Endothelial cell of umbilical vein (primary cell): ENCODE results near the gene SPC25. TPM values are rescaled to one million over a fixed set of nuclear protein-coding genes. Genes with fewer than 3 reads are reported as not detected.

Source experiments
- BruUV-seq: library from RNA; stranded (reverse); fragments of 400-500 nt; replicated peaks from 2 replicates; lab custom pipeline; 2021; lab: Mats Ljungman, UMichigan
- CTCF ChIA-PET: fragments of 300-600, 350-600 bp; sonication (Branson Sonifier 250); formaldehyde crosslinking; loops from one replicate; lab custom pipeline; 2021; ENCODE audit warnings: antibody characterized with exemption, inconsistent platforms; lab: Charles Lee
- POLR2A ChIA-PET: fragments of 300-600, 350-600 bp; sonication (Branson Sonifier 250); formaldehyde crosslinking; loops from one replicate; lab custom pipeline; 2021; ENCODE audit warnings: antibody characterized with exemption, inconsistent platforms; lab: Charles Lee
- DNase-seq: peaks from one replicate; pipeline ENCODE4 v3.0.0-alpha.2; 2011; ENCODE audit warnings: low read depth, low spot score
- FAIRE-seq: peaks from 2 replicates; lab custom pipeline; 2011; peaks lifted over from hg19 to GRCh38; lab: Jason Lieb, UNC
- H2AFZ ChIP-seq: 2 replicates; pipeline ENCODE4 v1.6.0; 2012; ENCODE audit warnings: low read depth, low read length, control low read depth, inconsistent platforms
- H3K27ac ChIP-seq: 2 replicates; pipeline ENCODE4 v1.5.1; 2011; ENCODE audit warnings: low read depth, mild to moderate bottlenecking, control low read depth, low read length, moderate library complexity; ENCODE audit not compliant: insufficient read depth
- H3K27me3 ChIP-seq, 2 experiments: 2 replicates each; pipeline versions ENCODE4 v1.6.0 to v1.6.1; 2011; ENCODE audit warnings: low read length in 2 of 2, mixed read lengths in 1 of 2; ENCODE audit not compliant: control insufficient read depth in 2 of 2, insufficient read depth in 2 of 2
- H3K36me3 ChIP-seq, 2 experiments: 2 replicates in 1 of 2; 3 replicates in 1 of 2; pipeline ENCODE4 v1.5.1; 2011; ENCODE audit warnings: low read length in 2 of 2, mild to moderate bottlenecking in 1 of 2, moderate library complexity in 1 of 2; ENCODE audit not compliant: control insufficient read depth in 2 of 2, insufficient read depth in 2 of 2; ENCODE audit errors: extremely low read depth in 1 of 2
- H3K4me1 ChIP-seq: 3 replicates; pipeline ENCODE4 v1.5.1; 2011; ENCODE audit warnings: mild to moderate bottlenecking, low read length; ENCODE audit not compliant: control insufficient read depth, insufficient read depth; ENCODE audit errors: extremely low read depth
- H3K4me2 ChIP-seq: 2 replicates; pipeline ENCODE4 v1.6.1; 2011; ENCODE audit warnings: low read length, control low read depth, mixed read lengths; ENCODE audit not compliant: insufficient read depth
- H3K4me3 ChIP-seq, 3 experiments: fragments of 200-600 bp in 1 of 3; sonication (generic), shearing (Covaris generic) in 1 of 3; replicated peaks in 1 of 3; 2 replicates each; pipeline ENCODE4 v1.5.1; 2011 to 2016; ENCODE audit warnings: control low read depth in 3 of 3, low read length in 3 of 3, mild to moderate bottlenecking in 2 of 3, inconsistent platforms in 1 of 3, low read depth in 1 of 3, moderate library complexity in 1 of 3; ENCODE audit not compliant: insufficient read depth in 1 of 3
- H3K79me2 ChIP-seq: 2 replicates; pipeline ENCODE4 v1.6.0; 2012; ENCODE audit warnings: low read length, inconsistent platforms; ENCODE audit not compliant: control insufficient read depth, insufficient read depth
- H3K9ac ChIP-seq: replicated peaks from 2 replicates; pipeline ENCODE3; 2011; ENCODE audit warnings: low read length, control low read depth; ENCODE audit not compliant: insufficient read depth; ENCODE audit errors: extremely low read depth
- H3K9me1 ChIP-seq: replicated peaks from 3 replicates; pipeline ENCODE4 v1.6.0; 2011; ENCODE audit warnings: mild to moderate bottlenecking, low read length; ENCODE audit not compliant: control insufficient read depth, insufficient read depth; ENCODE audit errors: extremely low read depth
- H3K9me3 ChIP-seq: replicated peaks from 2 replicates; pipeline ENCODE4 v1.5.1; 2012; ENCODE audit warnings: low read length, inconsistent platforms; ENCODE audit not compliant: control insufficient read depth, insufficient read depth
- H4K20me1 ChIP-seq: replicated peaks from 2 replicates; pipeline ENCODE3; 2011; ENCODE audit warnings: mild to moderate bottlenecking, low read length; ENCODE audit not compliant: control insufficient read depth, insufficient read depth; ENCODE audit errors: extremely low read depth
- FOS ChIP-seq: IDR thresholded peaks from 2 replicates; pipeline ENCODE4 v1.6.1; 2011; ENCODE audit warnings: mild to moderate bottlenecking, low read length, moderate library complexity, borderline replicate concordance; ENCODE audit not compliant: insufficient read depth
- GATA2 ChIP-seq: IDR thresholded peaks from 2 replicates; pipeline ENCODE4 v1.7.0; 2011; ENCODE audit warnings: low read depth, mild to moderate bottlenecking, moderate library complexity, mixed read lengths, low read length; ENCODE audit not compliant: insufficient read length, insufficient read depth
- JUN ChIP-seq: IDR thresholded peaks from 2 replicates; pipeline ENCODE4 v1.6.1; 2011; ENCODE audit warnings: borderline replicate concordance, low read depth; ENCODE audit not compliant: insufficient read length, insufficient read depth
- MYC ChIP-seq: IDR thresholded peaks from one replicate; pipeline ENCODE4 v1.6.1; 2011; ENCODE audit warnings: mild to moderate bottlenecking, low read depth, low read length
- POLR2A ChIP-seq: IDR thresholded peaks from 2 replicates; pipeline ENCODE4 v1.6.1; 2012; ENCODE audit warnings: low read depth, mild to moderate bottlenecking, control low read depth, low read length
- POLR2AphosphoS5 ChIP-seq: IDR thresholded peaks from 2 replicates; pipeline ENCODE4 v1.6.1; 2012; ENCODE audit warnings: low read depth, mild to moderate bottlenecking, control low read depth, low read length, moderate library complexity; ENCODE audit not compliant: insufficient read depth
- dilution Hi-C: fragments of 300-500 bp; cut with MboI; formaldehyde crosslinking; loops from one replicate; pipeline ENCODE4 v1.15.0; 2019; ENCODE audit warnings: low sequenced_read_pairs; ENCODE audit not compliant: extremely low pct_ligation_motif_present
- intact Hi-C: fragments of 100-400 bp; cut with micrococcal nuclease; formaldehyde crosslinking; loops from one replicate; pipeline ENCODE4 v1.10.0; 2022
- polyA plus RNA-seq, 4 experiments: library from polyadenylated mRNA; depleted of rRNA in 3 of 4; stranded (reverse) in 3 of 4; unstranded in 1 of 4; fragments of >200 nt; gene quantifications; 2 replicates each; pipeline versions ENCODE4 v1.2.1 to v1.2.3, GENCODE V29; 2011 to 2012; ENCODE audit warnings: missing spikeins in 1 of 4
- total RNA-seq: library from RNA; stranded (reverse); gene quantifications from 2 replicates; pipeline ENCODE4 v1.2.3, GENCODE V29; 2021
- TF ChIP-seq, protein P1 (sequence below): IDR thresholded peaks from 2 replicates; pipeline ENCODE4 v1.6.1; 2011; ENCODE audit not compliant: insufficient read depth, insufficient read length
- TF ChIP-seq, protein P2 (sequence below), 2 donors: IDR thresholded peaks; 1 replicate in 1 of 2; 2 replicates in 1 of 2; pipeline ENCODE4 v1.5.1; 2011; ENCODE audit warnings: low read length in 2 of 2, mild to moderate bottlenecking in 2 of 2, moderate library complexity in 2 of 2, control low read depth in 1 of 2, inconsistent platforms in 1 of 2, low read depth in 1 of 2; ENCODE audit not compliant: insufficient read depth in 1 of 2; ENCODE audit errors: extremely low read depth in 1 of 2

SPC25 gene
- total and polyA plus RNA-seq, 2 donors (not counting 3 experiments of a cell fraction or from before 2014, with no cell fraction given) = 10.1 to 24.2 TPM

DNA sequence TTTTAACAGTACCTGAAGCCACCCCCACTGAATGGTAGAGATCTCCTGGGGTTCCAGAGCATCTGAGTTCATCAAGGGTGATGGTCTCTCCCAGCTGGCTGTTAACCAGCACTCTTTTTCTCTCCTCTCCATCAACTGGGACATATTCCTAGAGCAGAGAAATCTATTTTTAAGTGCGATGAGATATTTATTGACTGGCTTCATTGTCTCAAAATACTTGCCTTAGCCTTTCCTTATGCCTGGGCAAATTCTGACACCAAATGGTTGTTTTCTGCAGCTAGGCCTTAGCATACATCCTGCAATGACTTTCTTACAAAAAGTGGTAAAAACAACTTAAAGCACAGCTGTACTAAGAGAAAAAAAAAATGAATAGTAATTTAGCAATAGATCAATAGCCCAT lies 68.2 kb downstream of the SPC25 start:
- Histone ChIP-seq H3K4me2 (no peak overlapping the region), H3K9me3 (no peaks in the 10 kb centered on the region), H3K27me3 (no peaks in the 10 kb centered on the region), H3K36me3 (no peaks in the 10 kb centered on the region), H4K20me1 (no peaks in the 10 kb centered on the region), H3K4me1 (peaks cover 8% of the 10 kb centered on the region), H2AFZ (no peak overlapping the region), H3K9me1 (no peaks in the 10 kb centered on the region), H3K79me2 (no peaks in the 10 kb centered on the region), H3K9ac (no peak overlapping the region), H3K27ac (no peak overlapping the region), H3K4me3 (no peak overlapping the region)
- intact Hi-C loops (no loop called here), dilution Hi-C loops (no loop called here)
- TF ChIP-seq, protein P1, sequence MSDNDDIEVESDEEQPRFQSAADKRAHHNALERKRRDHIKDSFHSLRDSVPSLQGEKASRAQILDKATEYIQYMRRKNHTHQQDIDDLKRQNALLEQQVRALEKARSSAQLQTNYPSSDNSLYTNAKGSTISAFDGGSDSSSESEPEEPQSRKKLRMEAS = no peak
- no peak for TF ChIP-seq POLR2AphosphoS5
- POLR2A ChIA-PET = no interaction called here
- BruUV-seq = no TSS peak
- CTCF ChIA-PET = interaction anchor here (1.2 kb wide), 1 partner anchor 8 kb away, joined by 3 read pairs; no protein-coding TSS in a partner anchor
- FAIRE-seq (no peak), DNase-seq (no peak)

DNA sequence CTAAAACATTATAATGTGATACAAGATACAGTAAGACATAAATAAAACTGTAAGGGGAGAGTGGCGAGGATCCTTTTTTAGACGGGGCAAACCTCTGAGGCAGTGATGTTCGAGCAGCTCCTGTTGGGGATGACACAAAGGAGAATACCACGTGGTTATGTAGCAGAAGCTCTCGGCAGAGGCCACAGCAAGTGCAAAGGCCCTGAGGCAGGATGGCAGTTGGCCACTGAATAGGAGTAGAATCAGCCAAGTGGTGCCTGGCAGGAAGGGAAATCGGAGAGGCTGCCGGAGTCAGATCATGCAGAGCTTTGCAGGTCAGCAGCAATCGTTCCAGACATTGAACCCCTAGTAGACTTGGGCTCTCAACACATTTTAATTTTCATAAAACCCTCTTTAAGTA lies 68.7 kb downstream of the SPC25 start:
- no peak for FAIRE-seq
- intact Hi-C loops (no loop called here), dilution Hi-C loops (no loop called here)
- no peak for TF ChIP-seq MYC
- no peak for TF ChIP-seq GATA2
- TF ChIP-seq JUN = no peak
- TF ChIP-seq FOS = no peak
- TF ChIP-seq, protein P1 = no peak
- no peak for TF ChIP-seq POLR2A
- no peak for TF ChIP-seq POLR2AphosphoS5
- TF ChIP-seq, protein P2, sequence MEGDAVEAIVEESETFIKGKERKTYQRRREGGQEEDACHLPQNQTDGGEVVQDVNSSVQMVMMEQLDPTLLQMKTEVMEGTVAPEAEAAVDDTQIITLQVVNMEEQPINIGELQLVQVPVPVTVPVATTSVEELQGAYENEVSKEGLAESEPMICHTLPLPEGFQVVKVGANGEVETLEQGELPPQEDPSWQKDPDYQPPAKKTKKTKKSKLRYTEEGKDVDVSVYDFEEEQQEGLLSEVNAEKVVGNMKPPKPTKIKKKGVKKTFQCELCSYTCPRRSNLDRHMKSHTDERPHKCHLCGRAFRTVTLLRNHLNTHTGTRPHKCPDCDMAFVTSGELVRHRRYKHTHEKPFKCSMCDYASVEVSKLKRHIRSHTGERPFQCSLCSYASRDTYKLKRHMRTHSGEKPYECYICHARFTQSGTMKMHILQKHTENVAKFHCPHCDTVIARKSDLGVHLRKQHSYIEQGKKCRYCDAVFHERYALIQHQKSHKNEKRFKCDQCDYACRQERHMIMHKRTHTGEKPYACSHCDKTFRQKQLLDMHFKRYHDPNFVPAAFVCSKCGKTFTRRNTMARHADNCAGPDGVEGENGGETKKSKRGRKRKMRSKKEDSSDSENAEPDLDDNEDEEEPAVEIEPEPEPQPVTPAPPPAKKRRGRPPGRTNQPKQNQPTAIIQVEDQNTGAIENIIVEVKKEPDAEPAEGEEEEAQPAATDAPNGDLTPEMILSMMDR (IDR thresholded peaks at IDR 0.05; ENCODE audit: extremely low read depth in 1 of 2, insufficient read depth in 1 of 2, low read depth in 1 of 2, low read length in 2 of 2) = no peak
- CTCF ChIA-PET = interaction anchor here (1.2 kb wide), 1 partner anchor 8 kb away, joined by 3 read pairs; no protein-coding TSS in a partner anchor
- H2AFZ ChIP-seq = no peak overlapping the region
- H3K9me3 ChIP-seq = no peaks in the 10 kb centered on the region
- no peaks in the 10 kb centered on the region for H4K20me1 ChIP-seq
- H3K79me2 ChIP-seq = no peaks in the 10 kb centered on the region
- no TSS peak for BruUV-seq
- H3K27ac ChIP-seq = no peak overlapping the region
- no peak for DNase-seq
- no peak overlapping the region for H3K9ac ChIP-seq
- POLR2A ChIA-PET = no interaction called here
- peaks cover 8% of the 10 kb centered on the region for H3K4me1 ChIP-seq
- no peak overlapping the region for H3K4me3 ChIP-seq
- no peaks in the 10 kb centered on the region for H3K9me1 ChIP-seq
- no peak overlapping the region for H3K4me2 ChIP-seq
- H3K36me3 ChIP-seq = no peaks in the 10 kb centered on the region
- no peaks in the 10 kb centered on the region for H3K27me3 ChIP-seq
